HG03064 (cell line): Measurements from ENCODE around the gene OSBPL5.
"Not testable (repeated sequence)": the region's sequence is repeated elsewhere in the genome, so short reads cannot be mapped to it uniquely, and the experiment has no call there.

Source experiments
- ATAC-seq: cut with Tn5 transposase; IDR thresholded peaks from one replicate; pipeline ENCODE4 v1.9.1; 2021; ENCODE audit warnings: low read depth; ENCODE audit not compliant: unreplicated experiment

The OSBPL5 gene

DNA sequence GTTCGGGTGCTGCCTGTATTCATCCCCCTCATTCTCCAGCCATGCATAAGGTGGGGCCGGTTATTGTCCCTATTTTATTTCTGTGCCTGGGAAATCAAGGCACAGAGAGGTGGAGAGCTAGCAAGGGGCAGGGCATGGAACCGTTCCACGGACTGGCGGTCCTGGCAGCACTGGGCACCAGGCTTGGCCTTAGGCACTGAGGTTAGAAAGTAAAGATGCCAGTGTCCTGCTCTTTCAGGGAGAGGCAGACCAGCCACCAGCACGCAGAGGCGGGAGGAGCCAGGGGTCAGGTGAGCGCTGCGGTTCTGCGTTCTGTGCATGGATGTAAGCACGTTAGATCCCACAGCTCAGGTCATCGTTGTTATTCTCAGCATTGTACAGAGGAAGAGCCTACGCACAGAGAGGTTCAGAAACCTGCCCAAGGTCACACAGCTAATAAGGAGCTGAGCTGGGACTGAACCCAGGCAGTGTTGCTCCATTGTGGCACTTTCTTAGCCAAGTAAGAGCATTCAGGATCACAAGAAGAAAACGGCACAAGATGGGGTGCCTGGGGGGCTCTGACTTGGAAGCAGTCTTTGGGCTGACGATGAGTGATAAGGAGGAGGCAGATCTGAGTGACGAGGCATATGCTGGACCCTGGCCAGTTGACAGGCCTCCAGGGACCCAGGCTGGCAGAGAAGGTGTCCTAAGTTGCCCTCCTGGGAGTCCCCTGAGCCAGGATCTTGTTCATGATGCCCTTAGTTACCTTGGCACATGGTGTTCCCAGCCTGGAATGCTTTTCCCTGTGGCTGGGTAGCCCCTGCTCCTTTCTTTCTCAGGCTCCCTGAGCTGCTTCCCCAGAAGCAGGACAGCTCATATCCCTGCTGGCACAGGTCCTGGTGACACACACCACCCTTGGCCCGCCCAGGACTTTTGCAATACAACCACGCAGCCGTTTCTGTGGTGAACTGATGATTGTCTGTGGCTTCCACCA is 41.1 kb downstream of the OSBPL5 start:
- no peak for ATAC-seq

DNA sequence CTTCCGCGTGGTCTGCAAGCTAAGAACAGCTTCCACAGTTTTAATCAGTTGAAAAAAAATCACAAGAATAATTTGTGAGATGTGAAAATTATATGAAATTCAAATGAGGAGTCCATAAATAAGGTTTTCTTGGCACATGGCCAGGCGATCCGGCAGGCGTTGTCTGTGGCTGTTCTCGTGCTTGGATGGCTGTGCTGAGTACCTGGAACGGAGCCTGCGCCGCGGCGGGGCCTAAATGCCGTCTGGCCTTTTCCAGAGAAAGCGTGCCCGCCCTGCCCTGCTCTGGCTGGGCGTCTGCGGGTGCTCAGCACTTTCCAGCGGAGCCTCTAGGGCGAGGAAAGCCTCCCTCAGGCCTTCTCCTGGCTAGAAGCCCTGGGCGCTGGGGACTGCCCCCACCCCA is 41.8 kb downstream of the OSBPL5 start:
- ATAC-seq: no peak

DNA sequence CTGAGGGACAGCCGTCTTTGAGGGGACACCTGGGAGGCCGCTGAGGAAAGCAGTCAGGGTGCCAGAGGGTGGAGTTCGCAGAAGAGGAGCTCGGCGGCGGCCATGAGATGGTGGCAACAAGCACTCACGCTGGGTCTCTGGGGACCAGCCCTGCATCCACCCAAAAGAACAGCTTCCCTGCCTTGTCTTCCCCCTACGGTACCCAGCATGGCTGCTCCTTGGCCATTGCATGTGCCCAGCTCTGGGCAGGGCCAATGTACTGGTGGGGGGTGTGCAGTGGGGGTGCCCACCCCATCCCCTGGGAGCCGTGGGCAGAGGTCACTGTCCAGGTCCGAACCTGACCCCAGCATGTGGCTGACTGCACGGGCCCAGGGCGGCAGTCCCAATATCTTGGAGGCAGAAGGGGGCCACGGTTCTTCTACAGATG is 42.3 kb downstream of the OSBPL5 start:
- no peak for ATAC-seq

DNA sequence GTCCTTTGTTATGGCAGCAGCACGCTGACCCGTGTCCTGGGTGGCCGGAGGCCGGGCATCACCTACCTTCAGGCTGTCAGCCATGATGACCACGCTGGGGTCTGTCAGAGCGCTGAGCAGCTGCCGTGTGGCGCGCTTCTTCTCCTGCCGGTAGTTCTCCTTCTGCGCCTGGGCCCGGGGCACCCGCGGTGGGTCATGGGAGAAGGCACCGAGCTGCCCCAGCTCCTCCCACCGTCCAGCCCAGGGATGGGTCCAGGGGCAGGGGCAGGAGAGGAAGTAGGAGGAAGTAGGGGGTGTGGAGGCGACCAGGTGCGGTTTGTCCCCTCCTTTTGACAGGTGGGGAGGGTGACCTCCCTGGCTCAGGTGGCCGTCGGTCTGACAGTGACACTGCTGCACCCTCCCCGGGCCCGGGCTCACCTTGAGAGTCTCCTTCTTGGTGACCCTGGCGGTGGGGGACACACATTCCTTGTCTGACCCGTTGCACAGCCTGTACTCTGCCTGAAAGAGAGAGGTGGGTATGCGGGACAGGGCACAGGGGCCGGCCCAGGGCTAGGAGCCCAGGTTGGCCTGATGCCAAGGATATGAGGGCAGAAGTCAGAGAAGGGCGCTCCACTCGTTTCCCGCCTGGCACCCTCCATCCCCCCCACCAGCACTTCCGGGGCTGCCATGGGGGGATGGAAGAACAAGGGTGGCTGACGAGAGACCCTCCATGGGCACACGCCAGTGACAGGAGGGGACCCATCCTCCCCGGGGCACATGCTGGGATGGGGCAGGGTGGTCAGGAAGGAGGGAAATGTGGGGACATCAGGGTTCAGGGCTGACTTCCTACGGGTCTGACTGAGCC is 43.0 kb downstream of the OSBPL5 start:
- no peak for ATAC-seq

DNA sequence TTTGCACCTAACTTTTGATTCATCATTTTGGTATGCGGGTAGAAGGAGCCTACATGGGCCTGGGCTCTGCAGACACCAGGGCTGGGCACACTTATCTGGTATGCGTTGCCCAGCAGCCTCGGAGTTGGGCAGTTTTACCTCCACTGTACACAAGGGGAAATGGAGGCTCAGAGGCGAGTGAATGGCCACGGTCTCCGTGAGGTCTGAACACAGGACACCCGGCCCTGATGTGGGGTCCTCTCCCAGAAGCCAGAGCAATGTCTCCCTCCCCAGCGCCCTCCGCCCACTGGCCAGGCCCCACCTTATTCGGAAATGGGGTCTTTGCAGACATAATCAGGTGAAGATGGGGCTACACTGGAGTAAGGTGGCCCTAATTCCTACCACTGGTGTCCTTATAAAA is 43.7 kb downstream of the OSBPL5 start:
- no peak for ATAC-seq

DNA sequence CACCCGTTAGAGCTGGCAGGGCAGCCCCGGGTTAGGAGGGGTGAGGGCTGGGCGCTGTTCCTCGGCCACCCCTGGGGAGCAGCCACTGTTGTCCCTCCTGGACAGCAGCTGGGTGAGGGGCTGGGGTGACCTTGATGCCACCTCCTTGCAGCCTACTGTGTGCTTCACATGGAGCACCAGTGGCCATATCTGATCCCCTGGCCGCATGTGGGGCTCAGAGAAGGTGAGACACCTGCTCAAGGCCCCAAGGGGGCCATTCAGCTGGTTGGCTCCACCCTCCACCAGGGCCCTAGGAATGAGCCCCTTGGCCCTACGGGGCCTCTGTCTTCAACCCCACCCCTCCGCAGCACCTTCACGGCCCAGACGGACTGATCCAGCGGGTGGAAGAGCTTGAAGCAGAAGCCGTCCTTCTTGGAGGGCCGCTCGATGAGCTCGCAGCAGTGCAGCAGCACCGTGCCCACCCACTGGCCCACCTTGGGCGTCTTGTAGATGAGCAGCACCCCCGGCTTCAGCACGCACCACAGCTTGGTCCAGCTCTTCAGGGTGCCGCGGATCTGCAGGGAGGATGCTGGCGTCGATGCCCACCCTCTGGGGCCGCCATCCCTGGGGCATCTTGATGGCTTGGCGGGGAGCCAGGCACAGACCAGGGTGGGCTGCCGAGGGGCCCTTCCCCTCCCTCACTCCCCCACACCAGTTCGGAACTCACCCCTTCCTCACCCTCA is 44.9 kb downstream of the OSBPL5 start:
- ATAC-seq: no peak

DNA sequence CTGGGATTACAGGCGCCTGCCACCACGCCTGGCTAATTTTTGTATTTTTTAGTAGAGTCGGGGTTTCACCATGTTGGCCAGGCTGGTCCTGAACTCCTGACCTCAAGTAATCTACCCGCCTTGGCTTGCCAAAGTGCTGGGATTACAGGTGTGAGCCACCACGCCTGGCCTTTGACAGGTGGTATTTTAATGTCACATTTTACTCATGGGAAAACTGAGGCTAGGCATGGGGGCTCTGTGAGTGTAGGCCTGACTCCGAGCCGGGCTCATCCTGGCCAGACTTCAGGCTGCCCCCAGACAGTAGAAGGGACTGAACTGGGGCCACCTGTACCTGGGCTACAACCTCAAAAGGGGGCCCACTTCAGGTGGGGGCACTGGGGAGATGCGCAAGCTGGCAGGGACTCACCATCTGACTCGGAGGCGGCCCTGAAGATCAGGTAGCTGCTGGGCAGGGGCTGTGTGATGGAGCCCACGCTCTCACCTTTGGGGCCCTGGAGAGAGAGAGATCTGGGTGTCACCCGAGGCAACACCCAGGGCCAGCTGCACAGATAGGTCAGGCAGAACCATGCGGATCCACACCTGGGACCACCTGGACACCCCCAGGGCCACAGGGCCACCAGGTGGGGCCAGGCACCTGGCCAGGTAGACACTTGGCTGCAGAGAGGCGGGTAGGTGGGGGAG is 45.8 kb downstream of the OSBPL5 start:
- ATAC-seq: no peak

DNA sequence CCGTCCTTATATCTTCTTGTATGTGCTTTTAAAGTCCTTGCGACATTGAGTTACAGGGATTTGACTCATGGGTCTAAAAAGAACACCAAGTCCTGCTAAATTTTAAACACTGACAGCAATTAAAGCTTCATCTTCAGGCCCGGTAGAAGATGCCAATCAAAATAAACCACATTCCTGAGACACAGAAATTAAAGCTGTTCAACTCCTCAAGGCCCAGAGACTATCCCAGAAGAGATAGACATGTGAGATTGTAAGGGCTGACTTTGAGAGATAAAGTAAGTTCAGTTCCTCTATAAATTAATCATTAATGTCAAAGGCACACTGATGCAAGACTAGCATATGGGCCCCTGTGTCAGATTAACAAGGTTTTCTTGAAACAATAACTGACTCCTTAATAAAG is 49.8 kb downstream of the OSBPL5 start:
- no peak for ATAC-seq

DNA sequence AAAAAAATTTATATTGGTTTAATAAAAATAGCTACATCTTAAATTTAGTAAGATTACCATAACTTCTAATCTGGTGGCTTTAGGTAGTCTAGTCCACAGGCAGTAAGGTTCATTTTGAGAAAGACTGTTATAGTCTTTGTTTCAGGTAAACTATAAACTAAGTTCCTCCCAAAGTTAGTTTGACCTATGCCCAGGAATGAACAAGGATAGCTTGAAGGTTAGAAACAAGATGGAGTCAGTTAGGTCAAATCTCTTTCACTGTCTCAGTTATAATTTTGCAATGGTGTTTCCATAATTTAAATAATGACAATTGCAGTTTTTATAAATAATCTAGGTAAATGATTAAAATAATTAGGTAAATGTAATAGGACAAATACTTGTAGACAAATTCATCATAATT is 51.4 kb downstream of the OSBPL5 start:
- ATAC-seq: not testable (repeated sequence)

DNA sequence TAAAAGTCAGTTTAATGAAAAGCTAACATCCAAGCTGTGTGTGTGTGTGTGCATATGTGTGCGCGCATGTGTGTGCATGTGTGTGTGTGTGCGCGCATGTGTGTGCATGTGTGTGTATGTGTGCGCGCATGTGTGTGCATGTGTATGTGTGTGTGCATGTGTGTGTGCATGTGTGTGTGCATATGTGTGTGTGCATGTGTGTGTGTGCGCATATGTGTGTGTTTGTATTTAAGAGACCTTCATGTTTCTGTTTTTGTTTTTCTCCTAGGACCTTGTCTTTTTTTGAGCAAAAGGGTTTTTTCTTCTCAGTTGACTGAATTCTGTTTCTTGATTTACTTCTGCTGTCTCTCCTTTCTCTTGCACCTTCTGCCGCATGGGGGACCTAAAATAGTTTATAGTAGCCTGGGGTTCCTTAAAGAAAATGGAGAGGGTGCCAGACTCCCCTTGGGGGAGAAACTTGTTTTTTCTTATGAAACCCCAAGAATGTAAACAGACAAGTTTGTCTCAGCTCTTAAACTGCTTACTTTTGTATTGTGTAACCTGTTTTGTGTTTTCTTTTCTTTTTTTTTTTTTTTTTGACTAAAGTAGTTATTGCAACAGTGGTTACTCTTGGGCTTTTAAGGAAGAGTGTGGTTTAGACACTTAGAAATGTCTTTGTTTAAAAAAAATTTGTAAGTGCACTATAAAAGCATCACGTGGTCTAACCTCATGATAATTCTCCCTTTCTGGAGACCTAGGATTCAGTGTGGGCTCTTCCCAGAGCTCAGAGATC is 53.0 kb downstream of the OSBPL5 start:
- no peak for ATAC-seq

DNA sequence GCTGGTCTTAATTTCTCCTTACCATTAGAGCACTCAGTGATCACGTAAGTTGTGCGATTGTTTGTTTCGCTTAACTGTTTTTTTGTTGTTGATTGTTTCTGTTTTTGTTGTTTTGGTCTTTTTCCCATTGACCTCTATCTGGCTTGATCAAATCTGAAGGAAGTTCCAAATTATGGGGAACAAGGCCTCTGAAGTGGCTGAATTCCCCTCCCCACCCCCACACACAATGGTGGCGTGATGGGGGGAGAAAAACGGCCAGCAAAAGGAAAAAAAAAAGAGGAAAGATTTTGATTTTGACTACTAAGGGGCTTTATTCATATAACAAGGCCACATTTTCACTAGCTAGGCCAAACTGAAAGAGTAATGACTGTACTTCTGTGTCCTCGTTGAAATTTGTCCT is 53.6 kb downstream of the OSBPL5 start:
- no peak for ATAC-seq

DNA sequence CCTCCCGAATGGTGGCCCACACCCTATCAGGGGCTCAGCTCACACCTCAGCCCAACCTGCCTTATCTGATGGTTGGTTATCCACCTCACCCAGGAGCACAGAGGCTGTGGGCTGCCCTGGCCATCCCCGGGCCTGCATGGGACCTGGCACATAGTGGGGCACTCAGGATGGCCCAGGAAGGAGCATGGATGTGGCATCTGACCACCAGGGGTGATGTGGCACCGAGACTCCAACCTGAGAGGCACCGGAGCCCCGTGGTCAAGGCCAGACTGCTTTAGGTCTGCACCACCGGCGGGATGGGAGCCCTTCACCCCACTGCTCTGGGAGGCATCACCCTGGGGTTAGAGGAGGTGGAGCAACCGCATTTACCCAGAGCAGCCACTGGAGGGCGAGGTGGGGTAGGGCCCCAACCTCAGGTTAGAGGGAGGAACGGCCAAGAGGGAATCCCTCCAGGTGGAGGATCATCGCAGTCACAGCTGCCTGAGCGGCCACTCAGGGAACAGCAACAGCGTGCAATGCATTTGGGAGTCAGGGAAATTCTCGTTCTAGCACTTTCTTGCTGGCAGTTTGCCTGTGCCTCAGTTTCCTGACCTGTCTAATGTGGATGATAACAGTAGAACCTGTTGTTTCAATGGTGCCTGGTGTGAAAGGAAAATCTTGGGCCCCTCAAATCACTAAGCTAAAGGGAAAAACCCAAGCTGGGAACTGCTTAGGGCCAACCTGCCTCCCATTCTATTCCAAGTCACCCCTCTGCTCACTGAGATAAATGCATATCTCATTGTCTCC is 55.0 kb downstream of the OSBPL5 start:
- ATAC-seq: no peak

DNA sequence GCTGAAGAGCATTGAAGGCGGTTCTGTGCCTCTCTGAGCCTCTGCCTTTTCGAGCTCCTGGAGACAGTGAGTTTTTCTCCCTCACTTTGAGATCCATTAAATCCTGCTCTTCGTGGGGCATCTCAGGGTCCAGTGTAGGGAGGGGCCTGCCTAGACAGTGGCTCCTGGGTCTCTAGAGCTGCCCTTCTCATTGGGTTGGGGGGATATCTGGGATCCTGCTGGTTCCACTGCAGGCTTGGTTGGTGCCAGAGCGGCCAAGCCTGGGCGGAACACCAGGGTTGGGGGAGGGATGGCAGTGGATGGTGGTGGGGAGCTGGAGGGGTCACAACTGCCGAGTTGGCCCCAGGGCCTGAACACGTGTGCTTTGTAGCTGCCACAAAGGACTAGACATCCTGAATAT is 55.7 kb downstream of the OSBPL5 start:
- no peak for ATAC-seq

DNA sequence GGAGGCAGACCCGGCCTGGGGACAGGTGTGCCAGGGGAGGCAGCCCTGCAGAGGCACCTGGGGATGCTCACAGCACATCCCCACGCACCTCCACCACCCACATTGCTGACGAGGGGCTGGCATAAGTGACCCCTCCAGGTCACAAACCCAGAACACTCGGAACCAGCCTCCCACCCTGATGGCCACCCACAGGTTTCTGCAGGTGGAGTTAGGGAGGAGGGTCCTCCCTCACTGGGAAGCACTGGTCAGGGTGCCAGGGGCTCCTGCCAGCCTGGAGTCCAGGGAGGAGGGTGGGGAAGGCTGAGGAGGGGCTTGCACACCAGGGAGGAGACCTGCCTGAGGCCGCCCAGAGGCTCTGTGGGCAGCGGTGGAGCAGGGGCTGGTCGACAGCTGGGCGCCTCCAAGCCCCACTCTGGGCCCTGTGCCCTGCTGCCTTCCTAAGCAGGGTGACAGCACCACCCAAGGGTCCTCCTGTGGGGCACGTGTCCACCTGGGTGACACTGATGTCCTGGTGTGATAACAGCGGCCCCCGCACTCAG is 56.9 kb downstream of the OSBPL5 start:
- ATAC-seq: no peak

DNA sequence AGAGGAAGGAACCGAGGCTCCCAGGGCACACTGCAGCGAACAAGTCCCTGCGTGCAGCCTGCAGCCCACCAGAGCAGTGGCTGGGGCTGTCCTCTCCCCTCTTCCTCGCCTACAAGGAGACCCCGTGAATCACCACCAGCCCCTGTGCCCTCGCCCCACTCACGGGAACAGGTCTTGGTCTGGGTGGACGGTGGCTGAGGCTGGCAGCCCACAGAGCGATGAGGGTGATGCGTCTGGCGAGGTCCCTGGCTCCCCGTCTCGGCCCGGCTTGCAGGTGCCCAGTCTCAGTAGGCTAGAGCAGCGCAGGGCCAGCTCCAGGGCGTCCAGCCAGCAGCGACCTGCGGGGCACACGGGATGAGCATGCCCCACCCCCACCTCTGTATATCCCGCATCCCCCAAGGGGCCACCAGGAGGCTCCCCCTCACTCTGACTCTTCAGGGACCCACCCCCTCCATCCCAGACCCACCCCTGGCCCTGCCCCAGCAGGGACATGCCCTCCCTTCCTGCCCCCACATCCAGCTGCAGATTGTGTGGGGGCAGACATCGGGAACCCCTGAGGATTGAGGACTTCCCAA is 57.4 kb downstream of the OSBPL5 start:
- ATAC-seq: no peak

DNA sequence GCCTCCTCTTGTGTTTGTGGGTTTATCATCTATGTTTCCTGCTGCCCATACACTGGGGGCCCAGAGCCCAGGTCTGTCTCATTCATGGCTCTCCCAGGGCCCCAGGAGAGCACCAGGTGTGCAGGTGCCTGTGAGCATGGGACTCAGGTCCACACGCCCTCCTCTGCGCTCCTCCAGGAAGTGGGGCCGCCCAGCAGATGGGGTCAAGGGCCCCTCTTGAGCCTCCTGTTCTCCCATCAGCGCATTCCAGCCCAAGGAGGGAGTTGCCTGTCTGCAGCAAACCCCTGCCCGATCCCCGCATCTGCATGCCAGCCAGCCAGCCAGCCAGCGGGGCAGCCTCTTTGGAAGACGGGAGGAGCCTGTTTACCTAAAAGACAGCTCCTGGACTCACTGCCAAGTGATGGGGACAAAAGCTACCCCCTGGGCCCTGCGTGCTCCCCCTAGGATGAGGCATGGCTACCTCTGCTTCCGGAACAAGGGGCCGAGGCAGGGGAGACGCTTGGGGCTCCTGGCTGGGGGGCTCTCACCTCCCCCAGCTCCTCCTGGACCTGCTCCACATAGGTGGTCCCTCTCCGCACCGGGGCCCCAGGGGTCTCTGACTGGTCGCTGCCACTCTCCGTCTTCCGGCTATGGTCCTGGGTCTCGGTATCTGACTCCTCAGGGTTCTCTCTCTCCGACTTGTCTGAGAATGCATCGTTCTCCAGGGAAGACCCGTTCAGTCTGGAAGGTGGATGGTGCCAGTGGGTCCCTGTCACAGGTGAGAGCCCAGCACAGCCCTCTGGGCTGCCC is 58.2 kb downstream of the OSBPL5 start:
- ATAC-seq: no peak
